GM21367 (cell line): Measurements from ENCODE around the gene SNX11.

Source experiments
- ATAC-seq: cut with Tn5 transposase; IDR thresholded peaks from one replicate; pipeline ENCODE4 v1.9.1; 2021; ENCODE audit not compliant: unreplicated experiment

Gene SNX11

DNA sequence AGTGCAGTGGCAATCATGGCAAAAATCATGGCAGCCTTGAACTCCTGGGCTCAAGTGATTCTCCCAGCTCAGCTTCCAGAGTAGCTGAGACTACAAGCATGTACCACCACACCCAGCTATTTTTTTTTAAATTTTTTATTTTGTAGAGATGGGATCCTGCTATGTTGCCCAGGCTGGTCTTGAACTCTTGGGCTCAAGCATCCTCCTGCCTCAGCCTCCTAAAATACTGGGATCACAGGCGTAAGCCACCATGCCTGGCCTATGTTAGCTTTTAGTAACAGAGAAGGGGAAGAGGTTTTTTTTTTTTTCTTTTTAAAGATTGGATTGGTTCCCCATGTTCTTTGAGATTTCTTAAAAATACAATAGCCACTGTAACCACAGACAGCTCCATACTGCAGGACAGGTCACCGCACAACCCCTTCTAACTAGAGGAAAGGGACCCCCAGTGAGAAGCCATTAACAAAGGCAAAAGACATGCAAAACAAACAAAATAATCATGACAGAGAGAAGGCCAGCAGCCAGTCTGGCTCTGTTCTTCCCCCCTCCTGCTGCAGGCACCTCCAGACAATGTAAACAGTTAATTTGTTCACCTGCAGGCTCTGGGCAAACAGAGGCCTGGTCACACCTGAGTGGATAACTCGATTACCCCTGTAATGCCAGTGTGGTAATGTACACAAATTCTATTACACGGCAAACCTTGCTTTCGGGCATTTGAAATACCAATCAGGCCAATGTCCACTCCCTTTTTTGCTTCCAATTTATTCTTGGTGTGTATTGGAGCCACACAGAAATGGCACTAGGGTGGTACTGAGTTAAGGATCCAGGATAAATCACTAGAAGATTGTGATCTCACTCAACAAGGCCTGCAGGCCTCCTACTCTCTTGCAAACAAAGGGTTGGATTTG, 52.9 kb downstream of the SNX11 start:
- no peak for ATAC-seq

DNA sequence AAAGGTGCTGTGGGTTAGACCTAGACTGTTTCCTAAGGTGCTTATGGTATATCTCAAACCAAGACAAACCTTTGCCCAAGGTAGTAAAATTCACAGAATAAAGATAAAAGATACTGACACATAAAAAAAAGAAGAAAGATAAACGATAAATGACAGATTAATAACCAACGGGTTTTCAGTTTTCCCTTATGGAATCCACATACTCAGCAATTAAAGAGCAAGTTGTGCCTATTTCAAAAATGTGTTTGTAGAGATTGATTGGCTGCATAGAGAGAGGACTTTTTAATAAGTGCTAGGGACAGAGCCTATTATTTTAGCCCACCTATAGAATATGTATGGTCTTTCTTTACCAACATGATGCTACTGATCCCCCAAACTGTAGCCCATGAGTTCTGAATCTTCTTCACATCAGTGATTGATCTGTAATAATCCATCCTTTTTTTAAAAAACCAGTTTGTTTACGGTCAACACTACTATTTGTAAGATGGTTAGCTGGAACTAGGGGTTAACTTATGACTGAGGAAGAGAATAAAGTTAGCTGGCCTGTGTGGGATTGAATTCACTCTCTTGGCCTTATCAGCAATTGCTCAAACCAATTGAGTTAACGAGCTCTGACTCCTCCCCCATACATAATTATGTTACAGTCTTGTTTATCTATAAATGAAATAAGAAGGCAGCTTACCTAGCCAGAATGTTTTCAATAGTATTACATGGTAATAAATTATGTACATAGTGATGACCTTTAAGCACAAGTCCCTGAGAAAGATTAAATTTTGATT, 53.8 kb downstream of the SNX11 start:
- no peak for ATAC-seq

DNA sequence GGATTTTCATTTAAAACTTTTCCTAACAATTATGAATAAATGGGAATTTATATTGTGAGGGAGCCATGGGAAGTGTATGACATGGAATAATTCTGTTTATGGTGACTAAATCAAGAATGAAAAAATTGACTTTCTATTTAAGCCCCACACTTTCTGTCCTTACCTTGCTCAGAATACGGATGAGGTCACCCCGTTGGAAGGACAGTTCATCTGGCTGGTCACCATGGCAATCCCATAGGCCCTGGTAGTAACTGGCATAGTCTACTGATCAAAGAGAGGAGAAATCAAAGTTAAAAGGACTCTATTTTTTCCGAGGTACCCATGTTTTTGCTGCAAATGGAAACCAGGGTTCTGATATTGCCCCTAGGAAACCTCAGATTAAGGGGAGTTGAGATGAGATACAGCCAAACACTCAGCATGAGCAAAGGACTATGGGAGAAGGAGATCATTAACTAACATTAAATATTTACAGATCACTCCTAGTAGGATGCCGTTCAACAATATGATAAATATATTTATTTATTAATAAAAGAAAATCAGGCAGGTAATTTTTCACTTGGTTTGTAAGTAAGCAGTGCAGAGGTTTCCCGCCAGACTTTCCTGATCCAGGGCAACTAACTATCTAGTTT, 54.9 kb downstream of the SNX11 start:
- no peak for ATAC-seq

DNA sequence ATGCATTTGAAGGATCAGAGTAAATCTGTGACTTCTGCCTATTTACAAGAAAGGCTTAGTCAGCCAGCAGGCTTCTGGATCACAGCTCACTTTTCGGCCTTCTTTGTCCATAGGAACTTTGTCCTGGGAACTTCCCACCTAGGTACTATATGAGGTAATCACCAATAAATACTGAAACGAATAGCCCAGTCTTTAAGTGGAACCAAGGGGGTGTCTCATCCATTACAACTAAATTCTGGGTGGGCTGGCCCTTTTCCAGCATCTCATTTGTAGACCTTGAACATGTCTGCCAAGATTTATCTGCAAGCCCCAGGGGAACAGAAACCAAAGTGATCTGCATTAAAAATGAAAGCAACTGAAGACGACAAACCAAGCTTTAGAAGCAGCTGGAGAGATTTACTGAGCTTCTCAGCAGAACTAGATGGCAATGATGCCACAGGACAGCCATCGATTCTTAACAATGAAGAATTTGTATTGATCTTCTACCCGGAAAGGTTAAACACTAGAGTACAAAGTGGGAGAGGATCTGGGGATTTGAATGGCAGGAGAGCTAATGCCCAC, 55.5 kb downstream of the SNX11 start:
- ATAC-seq = no peak

DNA sequence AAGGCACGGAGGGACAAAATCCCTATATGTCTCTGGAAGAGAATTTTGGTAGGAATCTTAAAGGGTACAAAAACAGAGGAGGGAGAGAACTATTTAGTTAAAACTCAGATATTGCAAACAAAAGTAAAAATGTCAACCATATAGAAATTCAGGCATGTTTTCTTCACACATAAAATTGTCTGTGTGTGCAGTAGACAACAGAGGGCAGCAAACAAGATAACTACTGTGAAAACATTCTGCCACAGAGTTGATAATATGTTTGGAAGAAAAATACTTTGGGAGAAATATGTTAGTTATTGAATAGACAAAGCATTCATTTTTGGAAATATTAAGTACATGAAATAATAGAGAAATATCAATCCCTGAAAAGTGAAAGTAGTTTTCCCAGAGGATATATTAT, 56.2 kb downstream of the SNX11 start:
- no peak for ATAC-seq

DNA sequence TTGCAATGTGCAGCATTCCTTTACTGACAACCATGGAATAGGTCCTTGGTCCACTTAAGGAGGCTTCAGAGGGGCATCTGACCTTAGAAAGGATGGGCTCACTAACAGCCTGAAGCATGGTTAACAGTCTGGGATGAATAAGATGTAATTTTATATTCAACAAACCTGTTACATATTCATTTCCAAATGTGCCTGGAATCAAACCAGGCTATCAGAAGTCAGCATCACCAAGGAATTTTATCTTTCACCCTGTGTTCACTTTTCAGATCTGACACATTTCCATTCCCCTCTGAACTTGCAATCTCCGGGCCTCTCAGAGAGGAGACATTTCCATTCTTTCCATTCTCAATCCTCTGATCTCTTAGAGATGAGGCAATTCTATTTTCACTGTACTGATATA, 62.4 kb downstream of the SNX11 start:
- ATAC-seq = no peak
